ENCODE measurements around the gene AUTS2. TPM values are rescaled to one million over a fixed set of nuclear protein-coding genes. Genes with fewer than 3 reads are reported as not detected.

The AUTS2 gene
- total and polyA plus RNA-seq, 10 of the 15 experiments (the other 5 are each of a cell fraction or from before 2014, with no cell fraction given): 6.4 to 55.6 (median 21.6) TPM

- BruUV-seq (replicated peaks): no TSS peak
- in situ Hi-C loops (cut with MboI) (no loop called here), intact Hi-C loops (cut with micrococcal nuclease; ENCODE audit: unreplicated experiment) (loop anchor here (5.0 kb wide), 1 partner anchor 519 kb away; no protein-coding TSS in a partner anchor)
- Histone ChIP-seq H4K20me1 (ENCODE audit: control insufficient read depth, insufficient read depth) (no peaks in the 10 kb centered on the region), H3K9me3 (replicated peaks; ENCODE audit: control insufficient read depth, insufficient read depth, low read length) (no peaks in the 10 kb centered on the region), H3K9ac (ENCODE audit: control insufficient read depth, insufficient read depth, low read length) (no peak overlapping the region), H3K27me3 (replicated peaks in 1 of 2; ENCODE audit: control insufficient read depth in 2 of 2, insufficient read depth in 2 of 2, low read length in 1 of 2) (no peaks in the 10 kb centered on the region), H2AFZ (ENCODE audit: control insufficient read depth, low read depth, low read length) (no peak overlapping the region), H3K4me3 (no peak overlapping the region), H3K4me1 (ENCODE audit: control insufficient read depth, insufficient read depth, low read length) (peaks cover 12% of the 10 kb centered on the region; the same call in 1 of the 2 replicates), H3K4me2 (ENCODE audit: control insufficient read depth, insufficient read depth) (no peak overlapping the region), H3K79me2 (ENCODE audit: control insufficient read depth, insufficient read depth, low read length) (no peaks in the 10 kb centered on the region), H3K36me3 (ENCODE audit: control insufficient read depth in 2 of 2, insufficient read depth in 2 of 2, low read length in 1 of 2) (no peaks in the 10 kb centered on the region), H3K27ac (ENCODE audit: control insufficient read depth, insufficient read depth) (no peak overlapping the region)
- TF ChIP-seq, protein P1, sequence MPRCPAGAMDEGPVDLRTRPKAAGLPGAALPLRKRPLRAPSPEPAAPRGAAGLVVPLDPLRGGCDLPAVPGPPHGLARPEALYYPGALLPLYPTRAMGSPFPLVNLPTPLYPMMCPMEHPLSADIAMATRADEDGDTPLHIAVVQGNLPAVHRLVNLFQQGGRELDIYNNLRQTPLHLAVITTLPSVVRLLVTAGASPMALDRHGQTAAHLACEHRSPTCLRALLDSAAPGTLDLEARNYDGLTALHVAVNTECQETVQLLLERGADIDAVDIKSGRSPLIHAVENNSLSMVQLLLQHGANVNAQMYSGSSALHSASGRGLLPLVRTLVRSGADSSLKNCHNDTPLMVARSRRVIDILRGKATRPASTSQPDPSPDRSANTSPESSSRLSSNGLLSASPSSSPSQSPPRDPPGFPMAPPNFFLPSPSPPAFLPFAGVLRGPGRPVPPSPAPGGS (IDR thresholded peaks at IDR 0.05; ENCODE audit: borderline replicate concordance, insufficient read depth, low read depth, low read length, poor library complexity, severe bottlenecking): no peak
- TF ChIP-seq FOXK2 (IDR thresholded peaks at IDR 0.05) (no peak), TCF3 (IDR thresholded peaks at IDR 0.05; ENCODE audit: borderline replicate concordance, insufficient read depth, low read depth, low read length) (no peak), ZBTB4 (CRISPR knock-in tag; IDR thresholded peaks at IDR 0.05) (no peak), E2F8 (IDR thresholded peaks at IDR 0.05; ENCODE audit: low read depth, partially characterized antibody) (no peak), MEF2A (IDR thresholded peaks at IDR 0.05; ENCODE audit: insufficient read depth, low read depth, low read length) (no peak)
- WGBS (ENCODE audit: insufficient coverage, insufficient replicate concordance, low lambda C conversion rate, missing lambda C conversion rate): 44% methylated on average over 2 of the region's 2 CpGs
- no peak for ATAC-seq
- no peak for FAIRE-seq
- ChIA-PET RAD21 (ENCODE audit: unreplicated experiment) (no interaction called here), CTCF (no interaction called here), POLR2A (interaction anchor here (1.0 kb wide), 1 partner anchor 23 kb away, joined by 3 read pairs; no protein-coding TSS in a partner anchor), SMC1A (ENCODE audit: uncharacterized antibody, unreplicated experiment) (interaction anchor here (0.8 to 1.3 kb wide), 2 partner anchors 106 to 520 kb away, joined by 4 to 5 read pairs; no protein-coding TSS in a partner anchor)
- no peak for DNase-seq (ENCODE audit: low read depth, low spot score)
Measured at GRCh38 chr7:70178211-70178610, 579.9 kb downstream of the AUTS2 start.

Measured in GM12878 (cell line).